Hypothalamus (tissue), 51 donors: Measurements from ENCODE around the gene MZT2A.
"Not testable (repeated sequence)": the region's sequence is repeated elsewhere in the genome, so short reads cannot be mapped to it uniquely, and the experiment has no call there.

ENCODE experiments used
- DNase-seq, 51 donors: peaks; one replicate each; lab custom pipeline; 2025; lab: John Stamatoyannopoulos, UW

The MZT2A gene

DNA sequence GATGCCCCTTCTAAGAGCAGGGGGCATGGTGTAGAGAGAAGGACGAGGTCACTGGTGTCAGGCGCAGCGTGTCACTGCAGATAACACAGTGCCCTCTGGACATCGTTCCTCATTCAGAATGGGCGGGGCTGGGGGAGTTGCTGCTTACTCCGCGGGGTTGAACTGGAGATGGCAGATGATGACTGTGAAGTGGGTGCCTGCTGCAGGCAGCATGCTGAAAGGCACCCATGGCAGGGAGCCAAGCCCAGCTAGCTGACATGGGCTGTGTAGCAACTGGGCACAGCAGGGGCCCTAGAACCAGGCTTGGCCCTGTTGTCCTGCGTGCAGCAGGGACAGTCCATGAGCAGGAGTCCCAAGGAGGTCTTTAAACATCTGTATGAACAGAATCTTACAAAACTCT, 20.6 kb downstream of the MZT2A start:
- DNase-seq = not testable (repeated sequence)

DNA sequence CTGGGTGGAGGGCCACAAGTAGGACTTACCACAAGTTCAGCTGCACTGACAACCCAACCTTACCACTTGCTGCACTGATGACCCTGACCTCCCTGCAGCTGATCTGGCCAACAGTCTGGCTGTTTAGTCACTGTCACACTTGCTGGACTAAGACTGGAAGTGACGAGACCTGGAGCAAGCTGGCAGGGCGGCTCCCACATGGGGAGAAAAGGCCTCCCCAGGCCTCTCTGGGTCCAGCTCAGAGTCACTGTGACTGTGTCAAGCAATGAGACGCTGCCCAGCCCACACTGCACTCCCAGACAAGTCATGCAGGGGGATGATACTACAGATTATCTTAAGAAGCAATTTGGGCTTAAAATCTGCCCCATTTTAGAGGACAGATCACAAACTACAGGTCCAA, 21.3 kb downstream of the MZT2A start:
- DNase-seq = not testable (repeated sequence)

DNA sequence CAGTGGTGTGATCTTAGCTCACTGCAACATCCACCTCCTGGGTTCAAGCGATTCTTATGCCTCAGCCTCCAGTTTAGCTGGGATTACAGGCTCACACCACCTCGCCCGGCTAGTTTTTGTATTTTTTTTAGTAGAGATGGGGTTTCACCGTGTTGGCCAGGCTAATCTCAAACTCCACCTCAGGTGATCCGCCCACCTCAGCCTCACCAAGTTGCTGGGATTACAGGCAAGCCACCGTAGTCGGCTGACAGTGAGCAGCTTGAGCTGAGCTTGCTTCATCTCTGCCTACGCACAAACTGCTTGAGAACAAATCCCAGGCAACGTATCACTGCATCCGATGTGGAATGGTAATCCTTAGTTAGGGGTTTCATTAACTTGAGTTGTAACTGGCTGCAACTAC, 24.5 kb downstream of the MZT2A start:
- DNase-seq = not testable (repeated sequence)

DNA sequence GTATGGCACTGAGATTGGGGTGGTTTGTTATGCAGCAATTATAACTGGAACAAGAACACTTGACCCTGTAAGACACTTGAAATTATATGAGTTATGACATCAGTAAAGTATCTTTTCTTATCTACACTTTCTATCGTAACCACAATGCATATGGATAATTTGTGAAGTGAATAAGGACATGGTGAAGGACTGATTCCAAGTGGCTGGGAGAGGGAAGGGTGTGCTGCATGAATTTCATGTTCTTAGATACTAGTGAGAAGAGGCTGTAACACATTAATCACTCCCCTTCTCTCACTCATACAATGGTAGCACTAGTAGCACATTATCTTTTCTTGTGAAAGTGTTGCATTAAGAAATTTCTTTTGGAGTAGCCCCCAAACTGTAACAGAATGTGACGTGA, 37.3 kb downstream of the MZT2A start:
- not testable (repeated sequence) for DNase-seq

DNA sequence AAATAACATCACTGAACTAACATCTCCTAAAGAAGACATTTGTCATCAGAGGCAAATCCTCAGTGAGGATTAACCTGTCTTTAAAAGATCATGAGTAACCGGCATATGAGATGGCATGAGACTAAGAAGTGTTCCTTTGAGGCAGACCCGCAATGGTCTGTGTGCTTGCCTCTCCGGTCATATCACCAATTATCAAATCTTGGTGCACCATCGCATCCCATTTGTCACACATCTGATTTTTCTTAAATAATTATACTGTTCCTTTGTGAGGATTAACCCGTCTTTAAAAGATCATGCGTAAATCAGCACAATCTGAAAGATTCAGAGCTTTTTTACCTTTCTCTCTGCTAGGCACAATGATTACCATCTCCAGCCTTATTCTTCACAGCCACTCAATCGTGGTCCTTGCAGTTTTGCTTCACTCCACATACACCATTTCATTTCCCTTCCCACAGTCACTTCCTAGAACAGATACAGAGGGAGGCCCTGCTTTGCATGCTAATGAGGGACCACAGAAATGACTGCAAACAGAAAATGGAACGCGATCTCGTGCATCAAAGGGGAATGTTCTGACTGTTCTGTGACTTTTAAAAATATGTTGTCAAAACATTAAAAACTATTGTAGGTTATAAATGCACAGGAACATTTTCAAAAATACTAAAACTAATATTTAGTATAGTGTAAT, 40.8 kb downstream of the MZT2A start:
- not testable (repeated sequence) for DNase-seq

DNA sequence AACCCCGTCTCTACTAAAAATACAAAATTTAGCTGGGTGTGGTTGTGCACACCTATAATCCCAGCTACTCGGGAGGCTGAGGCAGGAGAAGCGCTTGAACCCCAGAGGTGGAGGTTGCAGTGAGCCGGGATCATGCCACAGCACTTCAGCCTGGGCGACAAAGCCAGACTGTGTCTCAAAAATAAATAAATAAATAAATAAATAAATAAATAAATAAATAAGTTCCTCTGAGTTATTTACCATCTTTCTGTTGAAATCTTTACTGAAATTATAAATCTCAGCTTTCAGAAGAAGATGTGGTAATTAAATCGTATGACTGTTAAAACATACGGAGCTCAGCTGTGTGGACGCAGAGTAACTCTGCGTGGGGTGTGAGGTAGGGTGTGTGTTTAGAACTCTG, 44.2 kb downstream of the MZT2A start:
- DNase-seq = not testable (repeated sequence)

DNA sequence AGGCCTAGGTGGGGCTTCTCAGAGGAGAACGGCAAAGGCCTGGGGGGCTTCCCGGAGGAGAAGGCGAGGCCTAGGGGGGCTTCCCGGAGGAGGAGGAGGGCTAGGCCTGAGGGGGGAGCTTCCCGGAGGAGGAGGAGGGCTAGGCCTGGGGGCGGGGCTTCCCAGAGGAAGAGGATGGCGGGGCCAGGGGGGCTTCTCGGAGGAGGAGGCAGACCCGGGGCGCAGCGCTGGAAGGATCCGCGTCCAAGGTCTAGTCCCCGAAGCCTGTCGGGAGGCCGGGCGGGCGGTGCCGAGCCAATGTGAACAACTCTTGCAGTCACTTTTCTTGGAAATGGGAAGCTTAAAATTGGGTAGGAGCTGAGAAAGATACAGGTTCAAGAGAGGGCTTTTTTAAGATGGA, 46.3 kb downstream of the MZT2A start:
- no peak for DNase-seq

DNA sequence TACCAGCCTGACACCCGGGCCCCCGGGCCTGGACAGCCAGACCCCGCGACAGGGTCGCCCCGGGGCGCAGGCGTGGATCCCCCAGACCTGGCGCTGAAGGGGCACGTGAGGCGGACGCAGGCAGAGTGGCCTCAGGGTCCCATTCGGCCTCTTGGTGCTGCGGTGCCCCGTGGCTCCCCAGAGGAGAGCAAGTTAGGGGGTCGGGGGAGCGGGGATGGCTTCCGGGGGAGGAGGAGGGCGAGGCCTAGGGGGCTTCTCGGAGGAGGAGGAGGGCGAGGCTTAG, 46.7 kb downstream of the MZT2A start:
- DNase-seq = not testable (repeated sequence)

DNA sequence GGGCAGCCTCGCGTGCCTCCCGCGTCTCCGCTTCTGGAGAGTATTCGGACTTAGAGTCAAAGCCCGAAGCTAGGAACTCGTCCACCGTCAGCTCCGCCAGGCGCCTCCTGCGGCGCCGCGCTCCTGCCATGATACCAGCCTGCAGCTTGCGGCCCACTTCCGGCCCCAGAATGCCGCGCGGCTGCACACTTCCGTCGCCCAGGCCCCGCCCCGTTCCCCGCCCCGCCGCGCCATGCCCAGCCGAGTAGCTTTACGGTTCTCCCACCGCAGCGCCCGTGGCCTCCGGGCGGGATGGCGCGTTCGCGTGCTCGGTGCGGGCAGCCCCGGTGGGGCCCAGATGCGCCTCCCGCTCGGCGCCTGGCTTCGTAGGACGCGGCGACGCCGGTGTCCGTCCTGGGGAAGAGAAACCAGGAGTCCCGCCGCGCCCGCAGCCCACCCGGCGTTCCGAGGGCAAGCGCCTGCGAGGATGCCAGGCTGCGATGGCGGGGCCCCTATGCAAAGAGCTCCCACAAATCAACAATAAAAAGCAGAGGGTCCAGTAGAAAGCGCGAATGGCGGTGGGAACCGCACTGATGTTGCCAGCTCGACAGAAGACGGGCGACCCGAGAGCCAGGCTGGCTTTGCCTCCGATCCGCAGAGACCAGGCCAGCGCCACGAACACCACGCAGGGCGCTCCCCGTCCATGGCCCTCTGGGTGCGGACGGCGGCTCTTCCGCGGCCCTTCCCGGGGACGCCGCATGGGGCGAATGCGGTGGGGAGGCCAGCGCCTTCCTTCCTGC, 47.3 kb downstream of the MZT2A start:
- not testable (repeated sequence) for DNase-seq

DNA sequence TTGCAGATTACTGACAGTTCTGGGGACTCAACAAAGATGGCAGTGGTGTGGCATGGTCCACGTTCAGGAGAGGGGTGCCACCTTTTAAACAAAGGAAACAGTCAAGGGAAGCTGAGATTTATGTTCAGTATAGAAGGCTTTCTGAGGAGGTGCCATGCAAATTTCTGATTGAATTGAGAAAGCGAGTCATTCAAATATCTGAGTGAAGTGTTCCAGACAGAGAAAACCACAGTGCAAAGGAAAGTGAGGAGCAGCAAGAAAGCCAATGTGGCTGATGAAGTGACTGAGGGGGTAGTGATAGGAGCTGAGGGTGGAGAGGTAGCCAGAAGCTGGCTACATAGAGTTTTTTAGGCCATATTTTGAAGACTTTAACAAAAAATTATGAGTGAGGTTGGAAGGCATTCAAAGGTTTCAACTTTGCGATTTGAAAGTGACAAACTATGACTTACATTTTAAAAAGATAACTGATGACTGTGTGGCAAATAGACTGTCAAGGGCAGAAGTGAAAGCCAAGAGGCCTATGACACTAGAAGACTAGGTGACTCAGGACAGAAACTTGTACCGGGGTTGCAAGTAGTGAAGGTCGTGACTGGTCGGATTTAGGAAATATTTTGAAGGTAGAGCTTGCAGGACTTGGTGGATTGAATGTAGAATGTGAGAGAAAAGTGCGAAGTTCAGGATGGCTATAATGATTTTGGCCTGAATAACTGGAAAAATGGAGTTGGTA, 51.3 kb downstream of the MZT2A start:
- DNase-seq = not testable (repeated sequence)
